HG03097 (cell line): Measurements from ENCODE around the gene TENM4.

Experiments
- ATAC-seq: cut with Tn5 transposase; IDR thresholded peaks from one replicate; pipeline ENCODE4 v1.9.1; 2021; ENCODE audit not compliant: unreplicated experiment, low FRiP score

Gene TENM4

GRCh38 chr11:78666675-78667160 is 774.1 kb downstream of the TENM4 start:
- ATAC-seq: no peak

- ATAC-seq: no peak
Measured at GRCh38 chr11:78664636-78665035, 776.2 kb downstream of the TENM4 start.

GRCh38 chr11:78662811-78663210 is 778.0 kb downstream of the TENM4 start:
- ATAC-seq: no peak

GRCh38 chr11:78660471-78660870 is 780.4 kb downstream of the TENM4 start:
- no peak for ATAC-seq

GRCh38 chr11:78659326-78660270 is 781.2 kb downstream of the TENM4 start:
- no peak for ATAC-seq

GRCh38 chr11:78657968-78658839 is 782.6 kb downstream of the TENM4 start:
- no peak for ATAC-seq

- ATAC-seq: no peak
Measured at GRCh38 chr11:78657441-78657840, 783.4 kb downstream of the TENM4 start.

- ATAC-seq: no peak
Measured at GRCh38 chr11:78656984-78657383, 783.8 kb downstream of the TENM4 start.

GRCh38 chr11:78656327-78656726 is 784.5 kb downstream of the TENM4 start:
- ATAC-seq: no peak

- ATAC-seq: no peak
Measured at GRCh38 chr11:78655561-78655960, 785.3 kb downstream of the TENM4 start.

- no peak for ATAC-seq
Measured at GRCh38 chr11:78654866-78655265, 786.0 kb downstream of the TENM4 start.

GRCh38 chr11:78654071-78654470 is 786.8 kb downstream of the TENM4 start:
- ATAC-seq: no peak

- ATAC-seq: no peak
Measured at GRCh38 chr11:78653294-78653909, 787.4 kb downstream of the TENM4 start.

- no peak for ATAC-seq
Measured at GRCh38 chr11:78652843-78653239, 788.0 kb downstream of the TENM4 start.

- ATAC-seq: no peak
Measured at GRCh38 chr11:78651923-78652842, 788.6 kb downstream of the TENM4 start.

GRCh38 chr11:78651136-78651775 is 789.6 kb downstream of the TENM4 start:
- no peak for ATAC-seq

GRCh38 chr11:78649361-78650215 is 791.2 kb downstream of the TENM4 start:
- no peak for ATAC-seq
